Left ventricle myocardium inferior (tissue), 1 donor: ENCODE measurements around the gene SOX11. TPM values are rescaled to one million over a fixed set of nuclear protein-coding genes. Genes with fewer than 3 reads are reported as not detected.

Experiments
- DNase-seq: peaks from one replicate; pipeline ENCODE4 v3.0.0-alpha.2; 2020
- H3K27ac ChIP-seq: fragments of 200-600 bp; replicated peaks from 2 replicates; pipeline ENCODE4 v1.8.0; 2021
- H3K27me3 ChIP-seq: fragments of 200-600 bp; 2 replicates; pipeline ENCODE4 v1.8.0; 2021; ENCODE audit warnings: low read depth
- H3K36me3 ChIP-seq: fragments of 200-600 bp; 2 replicates; pipeline ENCODE4 v1.8.0; 2021
- H3K4me1 ChIP-seq: fragments of 200-600 bp; 2 replicates; pipeline ENCODE4 v1.8.0; 2021
- H3K4me3 ChIP-seq: fragments of 200-600 bp; 2 replicates; pipeline ENCODE4 v1.8.0; 2021; ENCODE audit warnings: mild to moderate bottlenecking, moderate library complexity
- H3K9me3 ChIP-seq: fragments of 200-600 bp; replicated peaks from 2 replicates; pipeline ENCODE4 v1.8.0; 2021
- CTCF ChIP-seq: fragments of 200-600 bp; IDR thresholded peaks from 2 replicates; pipeline ENCODE4 v1.8.0; 2021; ENCODE audit warnings: antibody characterized with exemption, mild to moderate bottlenecking, borderline replicate concordance
- intact Hi-C: fragments of 100-400 bp; cut with micrococcal nuclease; formaldehyde crosslinking; loops from one replicate; pipeline ENCODE4 v1.11.0; 2022
- total RNA-seq: library from RNA; stranded (reverse); fragmentation: NEBNext Ultra II Directional; extraction: Animal tissue kit (Norgen Biotek cat#: 25700); gene quantifications from one replicate; pipeline ENCODE4 v1.2.1, GENCODE V29; 2021
- donor health status: DM: no; HTN: yes; CAD: no; lungs with severe emphysema.

Gene SOX11
- total RNA-seq, 1 donor from 2014 or later: 0.93 TPM

DNA sequence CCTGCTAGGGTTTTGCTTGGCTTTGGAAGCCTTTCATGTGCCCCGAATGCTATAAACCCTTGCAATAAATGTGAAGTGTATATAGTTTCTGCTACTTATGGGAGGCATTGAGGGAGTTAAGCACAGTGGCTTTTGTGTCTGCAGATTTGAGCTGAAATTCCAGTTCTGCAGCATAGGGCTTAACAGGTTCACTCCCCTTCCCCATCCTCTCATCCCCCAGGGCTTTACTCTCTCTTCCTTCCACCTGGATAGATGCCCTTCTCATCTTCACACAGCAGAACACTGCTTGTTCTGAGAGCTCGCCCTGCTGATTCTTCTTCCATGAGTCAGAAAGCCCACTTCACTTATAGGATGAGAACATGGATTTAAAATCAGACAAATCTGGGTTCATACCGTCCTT, 37.2 kb downstream of the SOX11 start:
- no peaks in the 10 kb centered on the region for H3K9me3 ChIP-seq
- TF ChIP-seq CTCF: no peak
- intact Hi-C loops: no loop called here

DNA sequence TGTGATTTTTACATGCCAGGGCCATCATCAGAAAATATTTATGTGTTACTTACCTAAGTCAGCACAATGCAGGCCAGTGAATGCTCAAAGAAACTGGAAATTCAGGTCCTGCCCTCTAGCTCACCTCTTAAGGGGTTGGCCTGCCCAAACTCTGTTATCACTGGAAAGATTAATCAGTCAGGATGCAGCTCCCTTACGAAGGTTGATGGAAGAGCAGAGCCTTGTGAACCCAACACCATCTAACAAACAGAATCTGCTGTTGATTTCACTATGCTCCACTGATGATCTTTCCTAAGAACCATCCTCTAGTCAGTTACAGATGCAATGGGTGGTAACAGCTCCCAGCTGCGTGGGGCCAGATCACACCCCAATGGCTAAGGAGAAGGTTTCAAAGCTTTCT, 38.2 kb downstream of the SOX11 start:
- Histone ChIP-seq H3K27ac (no peak overlapping the region), H3K4me1 (peaks cover 9% of the 10 kb centered on the region), H3K4me3 (no peak overlapping the region), H3K36me3 (no peaks in the 10 kb centered on the region), H3K27me3 (peaks cover 30% of the 10 kb centered on the region), H3K9me3 (no peaks in the 10 kb centered on the region)
- intact Hi-C loops: no loop called here
- no peak for TF ChIP-seq CTCF
- no peak for DNase-seq

More for the DNA sequence above, 37.2 kb downstream of the SOX11 start:
- peaks cover 30% of the 10 kb centered on the region for H3K27me3 ChIP-seq
- DNase-seq: no peak
- H3K4me1 ChIP-seq: peaks cover 9% of the 10 kb centered on the region
- no peak overlapping the region for H3K27ac ChIP-seq
- H3K36me3 ChIP-seq: no peaks in the 10 kb centered on the region
- H3K4me3 ChIP-seq: no peak overlapping the region

DNA sequence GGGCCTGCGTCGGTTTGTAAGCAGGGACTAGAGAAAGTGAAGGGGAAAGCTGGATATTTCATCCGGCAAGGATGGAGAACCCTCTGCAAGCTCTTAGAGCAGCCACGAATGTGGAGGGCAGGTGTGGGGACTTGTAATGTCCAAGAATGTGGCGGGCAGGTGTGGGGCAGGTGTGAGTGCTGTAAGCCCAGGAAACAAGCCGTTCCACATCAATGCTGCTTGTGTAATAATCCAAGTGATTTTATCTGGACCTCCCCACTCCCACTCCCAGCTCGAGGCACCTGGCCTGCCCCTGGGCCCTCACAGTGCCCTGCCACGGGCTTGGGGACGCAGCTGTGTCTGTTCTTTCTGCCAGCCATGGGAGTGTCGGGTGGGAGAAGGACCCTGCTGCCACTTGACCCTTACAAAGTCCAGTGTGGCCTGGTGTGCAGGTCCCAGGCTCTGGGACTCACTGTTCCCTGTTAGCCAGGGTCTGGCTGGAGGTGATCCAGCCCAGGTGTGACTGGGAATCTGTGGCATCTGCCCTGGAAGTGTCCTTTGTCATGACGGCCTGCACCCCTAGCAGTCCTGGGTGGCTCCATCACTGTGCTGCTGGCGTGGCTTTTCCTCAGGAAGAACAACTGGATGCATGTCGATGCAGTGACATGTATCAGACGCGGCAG, 42.8 kb downstream of the SOX11 start:
- H3K27ac ChIP-seq: no peak overlapping the region
- DNase-seq: no peak
- intact Hi-C loops: no loop called here
- H3K4me3 ChIP-seq: no peak overlapping the region
- TF ChIP-seq CTCF: no peak
- H3K4me1 ChIP-seq: no peaks in the 10 kb centered on the region
- H3K9me3 ChIP-seq: no peaks in the 10 kb centered on the region
- H3K36me3 ChIP-seq: no peaks in the 10 kb centered on the region
- peaks cover 32% of the 10 kb centered on the region for H3K27me3 ChIP-seq

DNA sequence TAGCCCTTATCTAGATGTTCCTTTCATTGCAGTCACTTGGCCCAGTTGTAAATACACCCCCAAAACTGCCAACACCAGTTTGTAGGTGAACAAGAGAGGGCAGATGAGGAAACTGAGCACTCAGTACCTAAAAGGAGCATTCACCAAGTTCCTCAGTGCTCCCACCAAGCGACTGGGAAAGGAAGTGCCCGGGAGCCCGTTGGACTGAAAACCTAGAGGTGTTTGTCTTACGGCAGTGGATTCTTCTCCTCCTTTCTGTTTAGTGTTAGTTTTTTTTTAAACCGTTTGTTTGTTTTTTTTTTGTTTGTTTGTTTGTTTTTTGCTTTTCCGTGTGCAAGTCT, 43.3 kb downstream of the SOX11 start:
- no peak for TF ChIP-seq CTCF
- intact Hi-C loops: no loop called here
- Histone ChIP-seq H3K4me1 (no peaks in the 10 kb centered on the region), H3K9me3 (no peaks in the 10 kb centered on the region), H3K36me3 (no peaks in the 10 kb centered on the region), H3K27me3 (peaks cover 37% of the 10 kb centered on the region), H3K27ac (no peak overlapping the region), H3K4me3 (no peak overlapping the region)
- DNase-seq: no peak

GRCh38 chr2:5736050-5736449, 43.9 kb downstream of the SOX11 start:
- intact Hi-C loops: no loop called here
- H3K4me1 ChIP-seq: no peaks in the 10 kb centered on the region
- no peak for TF ChIP-seq CTCF
- no peaks in the 10 kb centered on the region for H3K36me3 ChIP-seq
- H3K27ac ChIP-seq: no peak overlapping the region
- no peaks in the 10 kb centered on the region for H3K9me3 ChIP-seq
- H3K4me3 ChIP-seq: no peak overlapping the region
- DNase-seq: no peak
- peaks cover 41% of the 10 kb centered on the region for H3K27me3 ChIP-seq
